Left ventricle myocardium superior (tissue), 1 donor: ENCODE results near the gene PAWR. TPM values are rescaled to one million over a fixed set of nuclear protein-coding genes. Genes with fewer than 3 reads are reported as not detected.
"Not testable (repeated sequence)": the region's sequence is repeated elsewhere in the genome, so short reads cannot be mapped to it uniquely, and the experiment has no call there.

Experiments
- ATAC-seq: fragments of 200-7000 bp; cut with Tn5 transposase; one replicate; pipeline ENCODE4 v1.9.1; 2020; ENCODE audit warnings: mild to moderate bottlenecking, moderate library complexity
- DNase-seq: peaks from one replicate; pipeline ENCODE4 v3.0.0-alpha.2; 2020
- intact Hi-C: fragments of 100-400 bp; cut with micrococcal nuclease; formaldehyde crosslinking; loops from one replicate; pipeline ENCODE4 v1.11.0; 2022
- total RNA-seq: library from RNA; stranded (reverse); fragmentation: NEBNext Ultra II Directional; extraction: Animal tissue kit (Norgen Biotek cat#: 25700); gene quantifications from one replicate; pipeline ENCODE4 v1.2.1, GENCODE V29; 2021
- donor health status: DM: no; HTN: yes; CAD: no; lungs with severe emphysema.

Gene PAWR
- total RNA-seq, 1 donor from 2014 or later, result 17.3 TPM

GRCh38 chr12:79688376-79689060, 2.2 kb downstream of the PAWR start:
- ATAC-seq (no peak), DNase-seq (no peak)
- intact Hi-C loops, result no loop called here

- no peak for ATAC-seq
- intact Hi-C loops, result no loop called here
Observed at GRCh38 chr12:79687711-79688260, 3.0 kb downstream of the PAWR start.

GRCh38 chr12:79686171-79686570, 4.6 kb downstream of the PAWR start:
- ATAC-seq (no peak), DNase-seq (no peak)
- intact Hi-C loops, result no loop called here

More at GRCh38 chr12:79687711-79688260, 3.0 kb downstream of the PAWR start:
- no peak for DNase-seq

- intact Hi-C loops, result no loop called here
- ATAC-seq (no peak), DNase-seq (no peak)
Observed at GRCh38 chr12:79685068-79685467, 5.7 kb downstream of the PAWR start.

- ATAC-seq, DNase-seq, intact Hi-C loops: not testable (repeated sequence)
Observed at GRCh38 chr12:79684338-79684737, 6.4 kb downstream of the PAWR start.

GRCh38 chr12:79682593-79682992, 8.2 kb downstream of the PAWR start:
- DNase-seq (no peak), ATAC-seq (no peak)
- intact Hi-C loops, result no loop called here

GRCh38 chr12:79681008-79681590, 9.7 kb downstream of the PAWR start:
- intact Hi-C loops, result no loop called here
- ATAC-seq (no peak), DNase-seq (no peak)

- intact Hi-C loops, result no loop called here
- ATAC-seq (no peak), DNase-seq (no peak)
Observed at GRCh38 chr12:79680051-79680450, 10.7 kb downstream of the PAWR start.

GRCh38 chr12:79678306-79678705, 12.5 kb downstream of the PAWR start:
- DNase-seq (no peak), ATAC-seq (no peak)
- intact Hi-C loops, result no loop called here

- intact Hi-C loops, result no loop called here
- DNase-seq (no peak), ATAC-seq (no peak)
Observed at GRCh38 chr12:79677672-79678071, 13.1 kb downstream of the PAWR start.

- ATAC-seq, result no peak
- no peak for DNase-seq
- intact Hi-C loops, result no loop called here
Observed at GRCh38 chr12:79676579-79676978, 14.2 kb downstream of the PAWR start.

GRCh38 chr12:79674629-79675028, 16.1 kb downstream of the PAWR start:
- intact Hi-C loops, result no loop called here
- no peak for DNase-seq
- no peak for ATAC-seq

GRCh38 chr12:79673354-79673753, 17.4 kb downstream of the PAWR start:
- no peak for DNase-seq
- ATAC-seq, result no peak
- intact Hi-C loops, result no loop called here

GRCh38 chr12:79668113-79668512, 22.7 kb downstream of the PAWR start:
- intact Hi-C loops, result no loop called here
- DNase-seq (no peak), ATAC-seq (no peak)

- intact Hi-C loops, result no loop called here
- no peak for DNase-seq
- ATAC-seq, result no peak
Observed at GRCh38 chr12:79665212-79665887, 25.4 kb downstream of the PAWR start.

- intact Hi-C loops, result no loop called here
- DNase-seq (no peak), ATAC-seq (no peak)
Observed at GRCh38 chr12:79664518-79664917, 26.2 kb downstream of the PAWR start.

GRCh38 chr12:79662046-79662811, 28.5 kb downstream of the PAWR start:
- intact Hi-C loops, result no loop called here

GRCh38 chr12:79661629-79662028, 29.1 kb downstream of the PAWR start:
- ATAC-seq (no peak), DNase-seq (no peak)
- intact Hi-C loops, result no loop called here

More at GRCh38 chr12:79662046-79662811, 28.5 kb downstream of the PAWR start:
- ATAC-seq (no peak), DNase-seq (no peak)

- intact Hi-C loops, result no loop called here
- ATAC-seq, result no peak
Observed at GRCh38 chr12:79659961-79660431, 30.8 kb downstream of the PAWR start.

More at GRCh38 chr12:79659961-79660431, 30.8 kb downstream of the PAWR start:
- no peak for DNase-seq
